Pancreas (tissue), 10 donors: ENCODE data around the gene DSCAML1. TPM values are rescaled to one million over a fixed set of nuclear protein-coding genes. Genes with fewer than 3 reads are reported as not detected.

ENCODE experiments used
- ATAC-seq, 4 donors: fragments of 200-7000 bp; cut with Tn5 transposase; one replicate each; pipeline versions ENCODE4 v1.8.0 to v1.9.1; 2020; ENCODE audit warnings: mild to moderate bottlenecking in 4 of 4, moderate library complexity in 4 of 4
- DNase-seq, 6 donors: peaks; one replicate each; pipeline ENCODE4 v3.0.0-alpha.2; 2020
- FAIRE-seq: peaks from 2 replicates; lab custom pipeline; 2012; peaks lifted over from hg19 to GRCh38; lab: Jason Lieb, UNC
- H3K27ac ChIP-seq, 4 donors: fragments of 200-600 bp; sonication (generic); 1 replicate in 3 of 4; 2 replicates in 1 of 4; pipeline versions ENCODE4 v1.5.0 to v1.8.0; 2020
- H3K27me3 ChIP-seq, 4 donors: fragments of 200-600 bp; one replicate each; pipeline ENCODE4 v1.8.0; 2021
- H3K36me3 ChIP-seq, 3 donors: fragments of 200-600 bp; sonication (generic) in 1 of 3; one replicate each; pipeline versions ENCODE4 v1.5.0 to v1.8.0; 2020 to 2021
- H3K4me1 ChIP-seq, 3 donors: fragments of 200-600 bp; one replicate each; pipeline ENCODE4 v1.8.0; 2021
- H3K4me3 ChIP-seq, 4 donors: fragments of 200-600 bp; sonication (generic) in 2 of 4; one replicate each; pipeline versions ENCODE4 v1.5.0 to v1.8.0; 2020 to 2021
- H3K9me3 ChIP-seq, 4 donors: fragments of 200-600 bp; one replicate each; pipeline ENCODE4 v1.8.0; 2021
- WGBS, 2 donors: extraction: QIAGEN DNeasy Blood & Tissue Kit; methylation state at CpG; one replicate each; pipeline ENCODE4 v1.1.7; 2013; 5-methylcytosine and 5-hydroxymethylcytosine counted together
- intact Hi-C, 3 donors: fragments of 100-400 bp; cut with DNase I; formaldehyde crosslinking; loops; one replicate each; pipeline versions ENCODE4 v1.11.1 to v1.14.2; 2022
- polyA plus RNA-seq, 2 donors: library from polyadenylated mRNA; stranded (reverse); fragments of 200-250 nt; gene quantifications; one replicate each; pipeline ENCODE4 v1.2.3, GENCODE V29; 2013
- total RNA-seq, 6 donors: library from RNA; stranded (reverse); fragmentation: NEBNext Ultra II Directional in 4 of 6; extraction: Animal tissue kit (Norgen Biotek cat#: 25700) in 4 of 6; gene quantifications; one replicate each; pipeline versions ENCODE4 v1.2.1 to v1.2.4, GENCODE V29; 2021 to 2023
- TF ChIP-seq, protein P1 (sequence below), 4 donors: fragments of 200-600 bp; sonication (generic) in 3 of 4; IDR thresholded peaks; one replicate each; pipeline versions ENCODE4 v1.5.0 to v1.8.0; 2021; ENCODE audit warnings: antibody characterized with exemption in 4 of 4
- donor health status: healthy with polysubstance abuse.
- donor health status: DM: no; HTN: no; CAD: no; lungs with moderate emphysema.
- donor health status: DM: no; HTN: no; CAD: no.
- donor health status: control.
- donor health status: control.
- donor health status: Bipolar disorder and iron deficiency.
- donor health status: DM: yes; HTN: yes; CAD: no.
- donor health status: DM: no; HTN: no; CAD: no.
- donor health status: DM: no; HTN: no; CAD: no.
- donor health status: DM: yes; HTN: yes; CAD: no.

The DSCAML1 gene
- total and polyA plus RNA-seq, 8 donors: 0.69 to 2.7 (median 1.8) TPM

DNA sequence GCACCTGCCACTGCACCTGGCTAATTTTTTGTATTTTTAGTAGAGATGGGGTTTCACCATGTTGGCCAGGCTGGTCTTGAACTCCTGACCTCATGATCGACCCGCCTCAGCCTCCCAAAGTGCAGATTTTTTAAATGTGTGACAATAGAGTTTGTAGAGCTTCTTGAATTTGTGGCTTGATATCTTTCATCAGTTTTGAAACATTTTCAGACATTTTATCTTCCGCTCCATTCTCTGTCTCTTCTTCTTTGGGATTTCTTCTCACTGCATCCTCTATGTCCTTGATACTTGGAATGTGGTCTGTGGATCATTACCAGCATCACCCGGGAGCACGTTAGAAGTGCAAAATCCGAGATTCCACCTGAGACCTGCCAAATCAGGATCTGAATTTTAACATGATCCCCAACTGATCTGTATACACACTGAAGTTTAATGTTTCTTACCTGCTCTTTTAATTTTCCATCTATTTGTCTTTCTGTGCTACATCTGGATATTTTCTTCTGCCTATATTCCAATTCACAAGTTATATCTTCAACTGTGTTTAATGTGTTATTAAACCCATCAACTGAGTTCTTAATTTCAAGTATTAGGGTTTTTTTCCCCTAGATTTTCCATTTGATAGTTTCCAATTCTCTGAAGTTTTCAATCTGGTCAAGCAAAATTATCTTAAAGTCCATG, 343.0 kb downstream of the DSCAML1 start:
- Histone ChIP-seq H3K27me3 (no peaks in the 10 kb centered on the region), H3K4me1 (peaks cover 12 to 14% (median 13%) of the 10 kb centered on the region in 3 donors), H3K9me3 (no peaks in the 10 kb centered on the region), H3K4me3 (no peak overlapping the region), H3K27ac (no peak overlapping the region), H3K36me3 (no peaks in the 10 kb centered on the region)
- 91 to 95% methylated on average over 6 of the region's 6 CpGs for WGBS, 2 donors
- FAIRE-seq (no peak), ATAC-seq (no peak), DNase-seq (no peak)
- intact Hi-C loops: no loop called here
- TF ChIP-seq, protein P1, sequence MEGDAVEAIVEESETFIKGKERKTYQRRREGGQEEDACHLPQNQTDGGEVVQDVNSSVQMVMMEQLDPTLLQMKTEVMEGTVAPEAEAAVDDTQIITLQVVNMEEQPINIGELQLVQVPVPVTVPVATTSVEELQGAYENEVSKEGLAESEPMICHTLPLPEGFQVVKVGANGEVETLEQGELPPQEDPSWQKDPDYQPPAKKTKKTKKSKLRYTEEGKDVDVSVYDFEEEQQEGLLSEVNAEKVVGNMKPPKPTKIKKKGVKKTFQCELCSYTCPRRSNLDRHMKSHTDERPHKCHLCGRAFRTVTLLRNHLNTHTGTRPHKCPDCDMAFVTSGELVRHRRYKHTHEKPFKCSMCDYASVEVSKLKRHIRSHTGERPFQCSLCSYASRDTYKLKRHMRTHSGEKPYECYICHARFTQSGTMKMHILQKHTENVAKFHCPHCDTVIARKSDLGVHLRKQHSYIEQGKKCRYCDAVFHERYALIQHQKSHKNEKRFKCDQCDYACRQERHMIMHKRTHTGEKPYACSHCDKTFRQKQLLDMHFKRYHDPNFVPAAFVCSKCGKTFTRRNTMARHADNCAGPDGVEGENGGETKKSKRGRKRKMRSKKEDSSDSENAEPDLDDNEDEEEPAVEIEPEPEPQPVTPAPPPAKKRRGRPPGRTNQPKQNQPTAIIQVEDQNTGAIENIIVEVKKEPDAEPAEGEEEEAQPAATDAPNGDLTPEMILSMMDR (IDR thresholded peaks at IDR 0.05): no peak

DNA sequence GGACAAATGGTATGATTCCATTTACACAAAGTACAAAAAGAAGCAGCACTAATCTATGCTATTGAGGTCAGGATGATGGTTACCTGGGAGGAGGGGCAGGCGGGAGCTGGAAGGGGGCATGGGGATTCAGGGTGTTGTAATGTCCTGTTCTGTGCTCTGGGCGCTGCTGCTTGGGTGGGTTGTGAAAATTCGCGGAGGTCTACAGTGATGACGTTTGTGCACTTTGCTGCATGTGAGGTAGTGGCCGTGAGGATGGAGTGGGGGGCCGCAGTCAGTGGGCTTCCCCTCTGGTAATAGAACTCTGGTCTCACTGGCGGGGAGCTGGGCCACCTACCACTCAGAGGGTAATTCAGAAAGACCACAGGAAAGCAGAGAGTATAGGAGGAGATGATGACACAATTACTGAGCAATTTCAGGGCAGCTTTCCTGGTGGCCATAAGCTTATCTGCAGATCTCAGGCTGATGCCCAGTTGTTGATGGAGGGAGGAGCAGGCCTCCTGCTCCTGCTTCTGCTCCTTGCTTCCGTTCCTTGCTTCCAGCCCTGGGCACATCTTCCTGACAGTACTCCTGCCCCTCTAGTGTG, 347.8 kb downstream of the DSCAML1 start:
- TF ChIP-seq, protein P1 (IDR thresholded peaks at IDR 0.05): no peak
- 79 to 89% methylated on average over 9 of the region's 9 CpGs for WGBS, 2 donors
- FAIRE-seq: no peak
- DNase-seq: no peak
- no peak overlapping the region for H3K4me3 ChIP-seq
- no peaks in the 10 kb centered on the region for H3K36me3 ChIP-seq
- no peak overlapping the region for H3K27ac ChIP-seq
- intact Hi-C loops: no loop called here
- H3K27me3 ChIP-seq: no peaks in the 10 kb centered on the region
- no peaks in the 10 kb centered on the region for H3K9me3 ChIP-seq
- no peaks in the 10 kb centered on the region for H3K4me1 ChIP-seq
- ATAC-seq: no peak

DNA sequence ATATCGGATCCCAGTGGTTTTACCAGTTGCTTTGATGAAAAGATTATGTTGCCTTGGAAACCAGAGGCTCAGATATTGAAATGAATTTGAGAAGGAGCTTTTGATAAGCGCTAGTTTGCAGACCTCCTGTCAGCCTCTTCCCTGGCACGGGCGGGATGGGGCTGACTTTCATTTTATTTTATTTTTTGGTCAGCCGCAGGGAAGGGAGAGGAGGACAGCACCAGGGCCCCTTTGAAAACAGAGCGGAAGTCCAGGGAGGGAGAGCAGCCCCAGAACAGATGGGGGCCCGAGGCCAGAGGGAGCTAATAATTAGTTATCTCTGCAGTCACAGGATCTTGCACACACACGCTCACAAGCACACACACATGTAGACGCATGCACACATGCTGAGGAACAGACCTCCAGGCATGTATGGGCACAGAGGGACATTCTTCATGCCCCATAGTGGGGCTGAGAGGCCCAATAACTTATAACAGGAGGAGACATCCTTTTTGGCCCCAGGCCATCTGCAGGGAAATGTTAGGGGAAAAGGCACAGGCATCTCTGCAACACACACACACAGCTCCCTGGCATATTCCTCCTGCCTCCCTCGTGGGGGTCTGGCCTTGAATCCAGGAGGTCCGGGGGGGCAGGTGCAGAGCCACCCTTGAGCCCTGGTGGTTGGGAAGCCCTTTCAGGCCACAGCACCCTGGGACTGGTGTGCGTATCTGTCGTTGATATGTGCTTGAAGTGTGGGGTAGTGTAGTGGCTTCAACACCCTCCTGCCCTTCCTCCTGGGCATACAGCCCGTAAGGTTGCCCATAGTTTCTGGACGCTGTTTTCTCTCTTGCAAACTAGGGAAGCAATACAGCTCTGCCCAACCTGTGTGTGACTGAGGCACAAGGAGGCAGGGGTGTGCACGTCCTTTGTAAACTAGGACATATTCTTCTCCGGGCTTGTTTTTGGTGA, 352.0 kb downstream of the DSCAML1 start:
- Histone ChIP-seq H3K27ac (no peak overlapping the region), H3K36me3 (no peaks in the 10 kb centered on the region), H3K9me3 (no peaks in the 10 kb centered on the region), H3K27me3 (no peaks in the 10 kb centered on the region), H3K4me1 (no peaks in the 10 kb centered on the region), H3K4me3 (no peak overlapping the region)
- intact Hi-C loops: no loop called here
- TF ChIP-seq, protein P1 (IDR thresholded peaks at IDR 0.05): no peak
- DNase-seq (no peak), FAIRE-seq (no peak), ATAC-seq (no peak)
- 55 to 61% methylated on average over 17 of the region's 17 CpGs for WGBS, 2 donors

DNA sequence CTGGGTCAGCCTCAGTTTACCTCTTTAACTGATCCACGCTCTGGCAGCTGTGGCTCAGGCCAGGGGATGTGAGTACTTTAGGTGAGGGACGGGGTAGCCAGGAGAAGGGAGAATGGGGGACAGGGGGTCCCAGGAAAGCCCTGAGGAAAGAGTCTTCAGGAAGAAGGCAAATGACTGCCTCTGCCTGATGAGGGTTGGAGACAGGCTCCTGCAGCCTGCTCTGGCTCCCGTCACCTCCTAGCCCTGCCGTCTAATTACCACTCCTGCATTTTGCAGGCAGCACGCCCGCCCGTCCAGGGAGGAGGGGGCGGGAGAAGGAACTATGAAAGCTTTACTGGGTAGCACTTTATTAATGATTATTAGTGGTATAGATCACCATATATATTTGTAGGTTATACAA, 352.8 kb downstream of the DSCAML1 start:
- FAIRE-seq (no peak), DNase-seq (no peak), ATAC-seq (peak in 2 of 4 donors; percentile 28 to 33)
- WGBS, 2 donors: 38 to 41% methylated on average over 8 of the region's 8 CpGs
- Histone ChIP-seq H3K4me3 (no peak overlapping the region), H3K36me3 (no peaks in the 10 kb centered on the region), H3K27ac (no peak overlapping the region), H3K4me1 (no peaks in the 10 kb centered on the region), H3K27me3 (no peaks in the 10 kb centered on the region), H3K9me3 (no peaks in the 10 kb centered on the region)
- TF ChIP-seq, protein P1 (IDR thresholded peaks at IDR 0.05): no peak
- intact Hi-C loops: no loop called here
